Loucy (cell line): ENCODE results near the gene CLEC16A.

Source experiments
- H2AFZ ChIP-seq: fragments of 200-600 bp; sonication (generic); 2 replicates; pipeline ENCODE4 v1.6.0; 2016; ENCODE audit warnings: antibody characterized with exemption, mild to moderate bottlenecking, low read length, moderate library complexity
- H3F3A ChIP-seq: fragments of 200-600 bp; 2 replicates; pipeline ENCODE4 v1.6.0; 2016; ENCODE audit warnings: antibody characterized with exemption, low read depth, mild to moderate bottlenecking
- H3K27me3 ChIP-seq: fragments of 200-600 bp; sonication (generic); 2 replicates; pipeline ENCODE4 v1.6.1; 2014; ENCODE audit warnings: low read length, mild to moderate bottlenecking; ENCODE audit not compliant: insufficient read depth, poor library complexity, severe bottlenecking
- H3K36me3 ChIP-seq: fragments of 200-600 bp; sonication (generic); 2 replicates; pipeline ENCODE4 v1.6.1; 2016; ENCODE audit warnings: low read length; ENCODE audit not compliant: insufficient read depth
- H3K4me1 ChIP-seq: fragments of 200-600 bp; sonication (generic); 2 replicates; pipeline ENCODE4 v1.5.1; 2014; ENCODE audit warnings: low read length, mild to moderate bottlenecking; ENCODE audit not compliant: insufficient read depth, poor library complexity, severe bottlenecking
- H3K4me2 ChIP-seq: fragments of 200-600 bp; sonication (generic); 2 replicates; pipeline ENCODE4 v1.6.0; 2014; ENCODE audit warnings: antibody characterized with exemption, low read length, low read depth, mild to moderate bottlenecking; ENCODE audit not compliant: poor library complexity, severe bottlenecking
- H3K4me3 ChIP-seq: fragments of 200-600 bp; sonication (generic); 2 replicates; pipeline ENCODE4 v1.5.1; 2014; ENCODE audit warnings: low read length, mild to moderate bottlenecking, mixed read lengths; ENCODE audit not compliant: poor library complexity, severe bottlenecking
- H3K79me2 ChIP-seq: fragments of 200-600 bp; sonication (generic); 2 replicates; pipeline ENCODE4 v1.6.1; 2014; ENCODE audit warnings: low read length; ENCODE audit not compliant: insufficient read depth
- H3K9ac ChIP-seq: fragments of 200-600 bp; sonication (generic); 2 replicates; pipeline ENCODE4 v1.6.0; 2014; ENCODE audit warnings: mild to moderate bottlenecking, low read depth, low read length, moderate library complexity; ENCODE audit not compliant: poor library complexity, severe bottlenecking
- H3K9me2 ChIP-seq: fragments of 200-600 bp; sonication (generic); replicated peaks from 2 replicates; pipeline ENCODE4 v1.6.1; 2016; ENCODE audit warnings: low read depth, low read length, mixed read lengths
- H3K9me3 ChIP-seq: fragments of 200-600 bp; sonication (generic); 2 replicates; pipeline ENCODE4 v1.6.1; 2014; ENCODE audit warnings: mild to moderate bottlenecking, antibody characterized with exemption, low read length, low read depth; ENCODE audit not compliant: insufficient read depth
- H4K20me1 ChIP-seq: fragments of 200-600 bp; sonication (generic); 2 replicates; pipeline ENCODE4 v1.6.0; 2014; ENCODE audit warnings: antibody characterized with exemption, low read length, mild to moderate bottlenecking; ENCODE audit not compliant: insufficient read depth, poor library complexity, severe bottlenecking
- EZH2phosphoT487 ChIP-seq: fragments of 200-600 bp; IDR thresholded peaks from 2 replicates; pipeline ENCODE4 v1.6.1; 2018; ENCODE audit warnings: antibody characterized with exemption, mild to moderate bottlenecking, moderate library complexity, borderline replicate concordance
- TF ChIP-seq, protein P1 (sequence below): fragments of 200-600 bp; sonication (generic); conservative IDR thresholded peaks from 2 replicates; pipeline ENCODE4 v1.5.1; 2014; ENCODE audit warnings: mild to moderate bottlenecking, antibody characterized with exemption, low read length

Gene CLEC16A

DNA sequence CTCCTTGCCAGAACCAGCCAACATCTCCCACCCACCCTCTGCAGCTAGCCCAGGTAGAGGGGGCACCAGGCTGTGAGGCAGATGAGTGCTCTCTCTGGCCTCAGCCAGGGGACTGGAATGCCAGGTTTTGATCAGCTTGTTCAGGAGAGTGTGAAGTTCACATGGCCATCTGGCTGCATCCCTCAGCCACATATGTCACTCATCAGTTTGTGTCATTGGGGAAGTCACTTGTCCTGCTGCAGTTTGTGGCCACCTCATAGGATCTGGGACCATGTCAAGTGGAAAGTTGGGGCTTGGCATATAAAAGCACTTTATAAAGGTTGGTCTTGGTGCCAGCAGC lies 164.1 kb downstream of the CLEC16A start:
- Histone ChIP-seq H4K20me1 (no peaks in the 10 kb centered on the region), H3K9me3 (no peaks in the 10 kb centered on the region), H3K9me2 (no peaks in the 10 kb centered on the region), H3K36me3 (no peaks in the 10 kb centered on the region), H2AFZ (no peak overlapping the region), H3K4me1 (peaks cover 22% of the 10 kb centered on the region), H3K79me2 (no peaks in the 10 kb centered on the region), H3K27me3 (no peaks in the 10 kb centered on the region), H3K4me3 (no peak overlapping the region), H3F3A (no peaks in the 10 kb centered on the region), H3K9ac (no peak overlapping the region), H3K4me2 (no peak overlapping the region)
- TF ChIP-seq EZH2phosphoT487 = no peak
- TF ChIP-seq, protein P1, sequence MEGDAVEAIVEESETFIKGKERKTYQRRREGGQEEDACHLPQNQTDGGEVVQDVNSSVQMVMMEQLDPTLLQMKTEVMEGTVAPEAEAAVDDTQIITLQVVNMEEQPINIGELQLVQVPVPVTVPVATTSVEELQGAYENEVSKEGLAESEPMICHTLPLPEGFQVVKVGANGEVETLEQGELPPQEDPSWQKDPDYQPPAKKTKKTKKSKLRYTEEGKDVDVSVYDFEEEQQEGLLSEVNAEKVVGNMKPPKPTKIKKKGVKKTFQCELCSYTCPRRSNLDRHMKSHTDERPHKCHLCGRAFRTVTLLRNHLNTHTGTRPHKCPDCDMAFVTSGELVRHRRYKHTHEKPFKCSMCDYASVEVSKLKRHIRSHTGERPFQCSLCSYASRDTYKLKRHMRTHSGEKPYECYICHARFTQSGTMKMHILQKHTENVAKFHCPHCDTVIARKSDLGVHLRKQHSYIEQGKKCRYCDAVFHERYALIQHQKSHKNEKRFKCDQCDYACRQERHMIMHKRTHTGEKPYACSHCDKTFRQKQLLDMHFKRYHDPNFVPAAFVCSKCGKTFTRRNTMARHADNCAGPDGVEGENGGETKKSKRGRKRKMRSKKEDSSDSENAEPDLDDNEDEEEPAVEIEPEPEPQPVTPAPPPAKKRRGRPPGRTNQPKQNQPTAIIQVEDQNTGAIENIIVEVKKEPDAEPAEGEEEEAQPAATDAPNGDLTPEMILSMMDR = no peak

DNA sequence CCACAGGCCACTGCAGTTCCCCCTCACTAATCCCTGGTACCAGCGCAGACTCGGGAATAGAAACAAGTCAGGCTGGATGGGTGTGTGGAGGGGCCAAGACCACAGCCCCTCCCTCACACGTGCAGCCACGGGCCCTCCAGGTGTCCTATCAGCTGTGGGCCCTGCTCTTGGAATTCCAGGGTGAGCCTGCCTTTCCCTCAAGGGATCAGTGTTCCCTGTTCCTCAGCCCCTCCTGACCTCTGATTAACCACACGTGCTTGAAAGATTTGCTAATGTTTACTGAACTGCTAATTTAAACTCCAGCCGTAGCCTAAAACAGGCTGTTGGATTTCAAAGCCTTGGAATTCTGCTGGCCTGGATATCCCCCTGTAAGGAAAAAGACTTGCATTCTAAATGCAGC lies 165.2 kb downstream of the CLEC16A start:
- Histone ChIP-seq H2AFZ (no peak overlapping the region), H3K4me1 (peaks cover 30% of the 10 kb centered on the region), H3K9ac (no peak overlapping the region)

DNA sequence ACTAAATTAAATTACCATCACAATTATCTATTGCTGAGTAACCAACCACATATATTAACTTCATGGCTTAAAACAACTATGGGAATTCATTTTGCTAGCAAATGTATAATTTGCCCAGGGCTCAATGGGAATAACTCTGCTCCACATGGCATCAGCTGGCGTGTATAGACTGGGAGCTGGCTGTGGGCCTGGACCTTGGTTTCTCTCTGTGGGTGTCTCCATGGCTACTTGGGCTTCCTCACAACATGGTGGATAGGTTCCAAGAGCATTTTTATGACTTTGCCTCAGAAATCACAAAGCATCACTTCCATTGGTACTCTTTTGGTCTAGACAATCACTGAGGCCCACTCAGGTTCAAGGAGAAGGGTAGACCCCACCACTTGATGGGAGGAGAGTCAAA lies 166.8 kb downstream of the CLEC16A start:
- Histone ChIP-seq H3K9me2 (no peaks in the 10 kb centered on the region), H3F3A (no peaks in the 10 kb centered on the region), H2AFZ (no peak overlapping the region), H3K9ac (no peak overlapping the region), H4K20me1 (no peaks in the 10 kb centered on the region), H3K4me2 (no peak overlapping the region), H3K9me3 (no peaks in the 10 kb centered on the region), H3K36me3 (no peaks in the 10 kb centered on the region), H3K79me2 (no peaks in the 10 kb centered on the region), H3K4me3 (no peak overlapping the region), H3K27me3 (no peaks in the 10 kb centered on the region), H3K4me1 (peaks cover 22% of the 10 kb centered on the region)
- no peak for TF ChIP-seq EZH2phosphoT487
- TF ChIP-seq, protein P1 = no peak

More for the DNA sequence above, 165.2 kb downstream of the CLEC16A start:
- Histone ChIP-seq H3K9me2 (no peaks in the 10 kb centered on the region), H3K79me2 (no peaks in the 10 kb centered on the region), H3K36me3 (no peaks in the 10 kb centered on the region), H4K20me1 (no peaks in the 10 kb centered on the region), H3K4me3 (no peak overlapping the region), H3K9me3 (no peaks in the 10 kb centered on the region), H3K4me2 (no peak overlapping the region), H3F3A (no peaks in the 10 kb centered on the region), H3K27me3 (no peaks in the 10 kb centered on the region)
- TF ChIP-seq, protein P1 = no peak
- no peak for TF ChIP-seq EZH2phosphoT487
